Measurements from ENCODE around the gene TBC1D14. TPM values are rescaled to one million over a fixed set of nuclear protein-coding genes. Genes with fewer than 3 reads are reported as not detected.

Gene TBC1D14
- total RNA-seq, 2 donors from 2014 or later: 42.3 to 43.5 TPM

DNA sequence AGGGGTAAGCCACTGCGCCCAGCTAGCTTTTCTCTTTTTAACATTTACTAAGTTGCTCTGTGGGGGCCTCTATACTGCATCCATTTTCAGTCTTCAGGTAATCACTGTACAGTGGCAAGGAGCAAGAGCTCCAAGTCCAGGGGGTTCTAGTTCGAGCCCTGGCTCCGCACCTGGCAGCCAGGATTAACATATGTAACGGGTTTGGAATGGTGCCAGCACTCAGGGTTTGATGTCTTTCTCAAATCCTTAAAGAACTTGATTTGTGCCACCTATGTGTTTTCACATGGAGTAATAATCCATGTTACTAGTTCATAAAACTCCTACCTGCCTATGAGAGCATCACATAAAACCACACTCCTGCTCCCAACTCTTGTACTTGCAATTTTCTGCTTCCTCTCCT, 153.7 kb downstream of the TBC1D14 start:
- 92 to 97% methylated on average over 3 to 4 of the region's 4 CpGs for WGBS, 2 experiments (ENCODE audit: insufficient coverage in 1 of 2, insufficient read length in 1 of 2)
- no peak overlapping the region for H3K27ac ChIP-seq (ENCODE audit: low read depth, low read length)
- Mint-ChIP-seq H3K36me3 (ENCODE audit: low read depth) (peaks cover 41% of the 10 kb centered on the region), H3K27ac (no peak overlapping the region), H3K9me3 (no peaks in the 10 kb centered on the region), H3K4me3 (no peak overlapping the region), H3K27me3 (ENCODE audit: insufficient read depth) (no peaks in the 10 kb centered on the region), H3K4me1 (peaks cover 5% of the 10 kb centered on the region)
- H3K9me3 ChIP-seq (ENCODE audit: control insufficient read depth, low read length): no peaks in the 10 kb centered on the region
- H3K4me1 ChIP-seq (ENCODE audit: control insufficient read depth, insufficient read depth, low read length): no peaks in the 10 kb centered on the region
- no peak overlapping the region for H3K4me3 ChIP-seq (ENCODE audit: low read length)
- TF ChIP-seq, protein P1, sequence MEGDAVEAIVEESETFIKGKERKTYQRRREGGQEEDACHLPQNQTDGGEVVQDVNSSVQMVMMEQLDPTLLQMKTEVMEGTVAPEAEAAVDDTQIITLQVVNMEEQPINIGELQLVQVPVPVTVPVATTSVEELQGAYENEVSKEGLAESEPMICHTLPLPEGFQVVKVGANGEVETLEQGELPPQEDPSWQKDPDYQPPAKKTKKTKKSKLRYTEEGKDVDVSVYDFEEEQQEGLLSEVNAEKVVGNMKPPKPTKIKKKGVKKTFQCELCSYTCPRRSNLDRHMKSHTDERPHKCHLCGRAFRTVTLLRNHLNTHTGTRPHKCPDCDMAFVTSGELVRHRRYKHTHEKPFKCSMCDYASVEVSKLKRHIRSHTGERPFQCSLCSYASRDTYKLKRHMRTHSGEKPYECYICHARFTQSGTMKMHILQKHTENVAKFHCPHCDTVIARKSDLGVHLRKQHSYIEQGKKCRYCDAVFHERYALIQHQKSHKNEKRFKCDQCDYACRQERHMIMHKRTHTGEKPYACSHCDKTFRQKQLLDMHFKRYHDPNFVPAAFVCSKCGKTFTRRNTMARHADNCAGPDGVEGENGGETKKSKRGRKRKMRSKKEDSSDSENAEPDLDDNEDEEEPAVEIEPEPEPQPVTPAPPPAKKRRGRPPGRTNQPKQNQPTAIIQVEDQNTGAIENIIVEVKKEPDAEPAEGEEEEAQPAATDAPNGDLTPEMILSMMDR (conservative IDR thresholded peaks at IDR 0.05): no peak
- DNase-seq: no peak
- no peaks in the 10 kb centered on the region for H3K27me3 ChIP-seq (ENCODE audit: control insufficient read depth, insufficient read depth, low read length, poor library complexity, severe bottlenecking)
- no peak overlapping the region for H3K9ac ChIP-seq (ENCODE audit: extremely low read depth, low read length, poor library complexity, severe bottlenecking)
- peaks cover 65% of the 10 kb centered on the region for H3K36me3 ChIP-seq (ENCODE audit: control insufficient read depth, insufficient read depth, low read length)

DNA sequence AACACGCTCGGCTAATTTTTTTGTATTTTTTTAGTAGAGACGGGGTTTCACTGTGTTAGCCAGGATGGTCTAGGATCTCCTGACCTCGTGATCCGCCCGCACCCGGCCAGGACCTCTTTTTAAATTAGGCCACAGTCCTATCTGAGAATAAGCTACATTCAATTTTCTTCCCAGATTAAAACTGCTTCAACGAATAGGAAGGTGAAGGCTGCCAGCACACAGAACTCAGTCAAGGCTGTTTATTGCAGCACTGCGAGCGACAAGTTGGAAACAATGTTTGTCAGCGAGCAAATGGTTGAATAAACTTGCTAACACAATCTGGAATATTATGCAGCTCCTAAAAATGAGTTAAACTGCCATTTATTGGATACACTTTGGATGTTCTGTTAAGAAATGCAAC, 156.4 kb downstream of the TBC1D14 start:
- Histone ChIP-seq H3K4me3 (ENCODE audit: low read length) (no peak overlapping the region), H3K27ac (ENCODE audit: low read depth, low read length) (no peak overlapping the region), H3K36me3 (ENCODE audit: control insufficient read depth, insufficient read depth, low read length) (peaks cover 39% of the 10 kb centered on the region), H3K9ac (ENCODE audit: extremely low read depth, low read length, poor library complexity, severe bottlenecking) (no peak overlapping the region), H3K4me1 (ENCODE audit: control insufficient read depth, insufficient read depth, low read length) (no peaks in the 10 kb centered on the region), H3K9me3 (ENCODE audit: control insufficient read depth, low read length) (no peaks in the 10 kb centered on the region), H3K27me3 (ENCODE audit: control insufficient read depth, insufficient read depth, low read length, poor library complexity, severe bottlenecking) (peaks cover 10% of the 10 kb centered on the region)
- Mint-ChIP-seq H3K36me3 (ENCODE audit: low read depth) (peaks cover 34% of the 10 kb centered on the region), H3K4me3 (no peak overlapping the region), H3K27me3 (ENCODE audit: insufficient read depth) (peaks cover 14% of the 10 kb centered on the region), H3K4me1 (peaks cover 8% of the 10 kb centered on the region), H3K9me3 (no peaks in the 10 kb centered on the region), H3K27ac (no peak overlapping the region)
- TF ChIP-seq, protein P1 (conservative IDR thresholded peaks at IDR 0.05): no peak
- WGBS, 2 experiments (ENCODE audit: insufficient coverage in 1 of 2, insufficient read length in 1 of 2): 96 to 98% methylated on average over 9 to 11 of the region's 11 CpGs
- no peak for DNase-seq

DNA sequence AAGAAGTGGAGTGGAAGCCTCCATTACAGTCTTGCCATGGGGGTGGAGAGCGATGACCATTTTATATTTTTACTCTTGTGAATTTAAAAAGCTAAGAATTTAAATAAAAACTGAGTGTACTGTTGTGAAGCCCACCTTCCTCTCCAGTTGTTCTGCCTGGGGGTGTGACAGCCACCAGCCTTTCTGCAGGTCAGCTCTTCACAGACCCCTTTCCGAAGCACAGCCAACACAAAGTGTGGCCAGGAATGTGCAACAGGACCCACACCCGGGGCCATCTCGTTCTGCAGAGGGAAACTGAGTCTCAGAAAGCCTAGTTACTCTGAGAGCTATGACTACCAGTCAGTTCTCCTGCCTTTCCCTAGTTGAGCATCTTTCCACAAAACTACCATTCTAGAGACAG, 156.9 kb downstream of the TBC1D14 start:
- Mint-ChIP-seq H3K9me3 (no peaks in the 10 kb centered on the region), H3K27me3 (ENCODE audit: insufficient read depth) (peaks cover 18% of the 10 kb centered on the region), H3K4me1 (peaks cover 8% of the 10 kb centered on the region), H3K4me3 (peak overlapping the region; percentile 71), H3K27ac (no peak overlapping the region), H3K36me3 (ENCODE audit: low read depth) (peaks cover 31% of the 10 kb centered on the region)
- no peaks in the 10 kb centered on the region for H3K9me3 ChIP-seq (ENCODE audit: control insufficient read depth, low read length)
- 88 to 94% methylated on average over 3 to 4 of the region's 4 CpGs for WGBS, 2 experiments (ENCODE audit: insufficient coverage in 1 of 2, insufficient read length in 1 of 2)
- no peaks in the 10 kb centered on the region for H3K4me1 ChIP-seq (ENCODE audit: control insufficient read depth, insufficient read depth, low read length)
- no peak overlapping the region for H3K27ac ChIP-seq (ENCODE audit: low read depth, low read length)
- DNase-seq: no peak
- TF ChIP-seq, protein P1 (conservative IDR thresholded peaks at IDR 0.05): no peak
- H3K27me3 ChIP-seq (ENCODE audit: control insufficient read depth, insufficient read depth, low read length, poor library complexity, severe bottlenecking): peaks cover 15% of the 10 kb centered on the region
- peak overlapping the region; percentile 91 for H3K4me3 ChIP-seq (ENCODE audit: low read length)
- H3K36me3 ChIP-seq (ENCODE audit: control insufficient read depth, insufficient read depth, low read length): peaks cover 34% of the 10 kb centered on the region
- H3K9ac ChIP-seq (ENCODE audit: extremely low read depth, low read length, poor library complexity, severe bottlenecking): no peak overlapping the region

All from endodermal cell (in vitro differentiated cells).